Subcutaneous preadipocyte (primary cell): Measurements from ENCODE around the gene MYEOV. TPM values are rescaled to one million over a fixed set of nuclear protein-coding genes. Genes with fewer than 3 reads are reported as not detected.

Experiments used
- total RNA-seq: library from RNA; depleted of rRNA; stranded (reverse); fragments of >200 nt; gene quantifications from 2 replicates; pipeline ENCODE4 v1.2.3, GENCODE V29; 2012

The MYEOV gene
- 14.3 and 23.9 TPM in 2 replicates for total RNA-seq

GRCh38 chr11:69293819-69294505 lies at the start of gene MYEOV:
TSS of gene MYEOV (plus strand) at chr11:69294155. CDS start at chr11:69295355, 1,200 bp downstream.

Other genes with a start within 250 kb of the MYEOV start
- gene TPCN2, start 245.2 kb upstream of the MYEOV start, total RNA-seq: 9.2 and 13.9 TPM in 2 replicates
- gene SMIM38, start 138.2 kb upstream of the MYEOV start, total RNA-seq: under 0.01 TPM in 1 of 2 replicates, not detected in the other
- gene LINC01488, start 187.5 kb downstream of the MYEOV start, total RNA-seq: not detected in 2 replicates